HCT116 (cell line): ENCODE measurements around the gene ISG20. TPM values are rescaled to one million over a fixed set of nuclear protein-coding genes. Genes with fewer than 3 reads are reported as not detected.
A peak's percentile ranks its signal among the peaks of the same experiment; 100 is the strongest.

Experiments used
- ATAC-seq: fragments of 200-7000 bp; cut with Tn5 transposase; 2 replicates; pipeline ENCODE4 v1.9.1; 2020; ENCODE audit warnings: mild to moderate bottlenecking, moderate library complexity
- BruUV-seq: library from RNA; stranded (reverse); fragments of 400-500 nt; replicated peaks from 2 replicates; lab custom pipeline; 2021; lab: Mats Ljungman, UMichigan
- CTCF ChIA-PET: fragments of 300-600 bp; sonication (Branson Sonifier 250); formaldehyde crosslinking; loops from one replicate; lab custom pipeline; 2021; ENCODE audit warnings: antibody characterized with exemption; lab: Charles Lee
- POLR2A ChIA-PET: fragments of 300-600, 350-600 bp; sonication (Branson Sonifier 250); formaldehyde crosslinking; loops from one replicate; lab custom pipeline; 2021; ENCODE audit warnings: antibody characterized with exemption; lab: Charles Lee
- RAD21 ChIA-PET, 2 experiments: fragments of 300-600 bp; sonication (Branson Sonifier 250); formaldehyde crosslinking; loops; one replicate each; lab custom pipeline; 2023; ENCODE audit warnings: low total read pairs in 2 of 2; ENCODE audit not compliant: uncharacterized antibody in 2 of 2, unreplicated experiment in 2 of 2, low non-redundant PET in 1 of 2; lab: Charles Lee
- DNase-seq: peaks from one replicate; pipeline ENCODE4 v3.0.0-alpha.2; 2010; ENCODE audit warnings: low read depth, low spot score
- H2AFZ ChIP-seq: fragments of 200-600 bp; shearing (Covaris generic), sonication (generic); 2 replicates; pipeline ENCODE4 v1.6.1; 2017; ENCODE audit warnings: low read depth, mixed run types, mixed read lengths, antibody characterized with exemption, low read length; ENCODE audit not compliant: poor library complexity, severe bottlenecking
- H3K27ac ChIP-seq: 2 replicates; pipeline ENCODE4 v1.5.1; 2012; ENCODE audit warnings: low read depth, low read length
- H3K27me3 ChIP-seq: fragments of 200-600 bp; sonication (generic); 2 replicates; pipeline ENCODE4 v1.6.1; 2016; ENCODE audit warnings: mixed run types, low read length, mixed read lengths; ENCODE audit not compliant: insufficient read depth
- H3K36me3 ChIP-seq, 2 experiments: fragments of 200-500 bp in 1 of 2; fragments of 200-600 bp in 1 of 2; sonication (Bioruptor generic) in 1 of 2; sonication (generic) in 1 of 2; 2 replicates each; pipeline versions ENCODE4 v1.5.1 to v1.6.1; 2014 to 2016; ENCODE audit warnings: low read length in 2 of 2, inconsistent platforms in 1 of 2, mixed read lengths in 1 of 2, mixed run types in 1 of 2; ENCODE audit not compliant: insufficient read depth in 2 of 2, control insufficient read depth in 1 of 2
- H3K4me1 ChIP-seq, 2 experiments: fragments of 200-600 bp in 1 of 2; sonication (generic) in 1 of 2; 2 replicates each; pipeline versions ENCODE4 v1.5.1 to v1.6.1; 2012 to 2017; ENCODE audit warnings: low read length in 2 of 2, inconsistent platforms in 1 of 2, mild to moderate bottlenecking in 1 of 2, mixed read lengths in 1 of 2, mixed run types in 1 of 2, moderate library complexity in 1 of 2; ENCODE audit not compliant: insufficient read depth in 2 of 2, control insufficient read depth in 1 of 2
- H3K4me2 ChIP-seq: fragments of 200-600 bp; sonication (generic); 2 replicates; pipeline ENCODE4 v1.6.1; 2017; ENCODE audit warnings: mixed run types, low read length, mixed read lengths
- H3K4me3 ChIP-seq, 2 experiments: fragments of 200-600 bp in 1 of 2; sonication (generic) in 1 of 2; replicated peaks in 1 of 2; 2 replicates each; pipeline ENCODE4 v1.5.1; 2011 to 2016; ENCODE audit warnings: low read length in 2 of 2, control low read depth in 1 of 2, low read depth in 1 of 2, mild to moderate bottlenecking in 1 of 2, mixed read lengths in 1 of 2, mixed run types in 1 of 2
- H3K79me2 ChIP-seq: fragments of 200-600 bp; sonication (generic); 2 replicates; pipeline ENCODE4 v1.6.1; 2017; ENCODE audit warnings: mild to moderate bottlenecking, mixed run types, low read length, moderate library complexity, mixed read lengths; ENCODE audit not compliant: insufficient read depth
- H3K9ac ChIP-seq: fragments of 200-600 bp; sonication (generic); 2 replicates; pipeline ENCODE4 v1.6.1; 2016; ENCODE audit warnings: low read length, mixed read lengths
- H3K9me2 ChIP-seq: fragments of 200-600 bp; sonication (generic), shearing (Covaris generic); 2 replicates; pipeline ENCODE4 v1.6.1; 2017; ENCODE audit warnings: mixed run types, mild to moderate bottlenecking, moderate library complexity; ENCODE audit not compliant: insufficient read depth
- H3K9me3 ChIP-seq, 2 experiments: fragments of 200-500 bp in 1 of 2; fragments of 200-600 bp in 1 of 2; sonication (Bioruptor generic) in 1 of 2; sonication (generic) in 1 of 2; 2 replicates each; pipeline ENCODE4 v1.6.1; 2014 to 2017; ENCODE audit warnings: low read length in 2 of 2, mixed read lengths in 2 of 2, inconsistent platforms in 1 of 2, low read depth in 1 of 2, mild to moderate bottlenecking in 1 of 2, mixed run types in 1 of 2, moderate library complexity in 1 of 2; ENCODE audit not compliant: control insufficient read depth in 1 of 2, insufficient read depth in 1 of 2
- H4K20me1 ChIP-seq: fragments of 200-600 bp; sonication (generic), shearing (Covaris generic); 2 replicates; pipeline ENCODE4 v1.6.1; 2017; ENCODE audit warnings: mixed run types, mild to moderate bottlenecking, moderate library complexity; ENCODE audit not compliant: insufficient read depth
- CBX3 ChIP-seq: IDR thresholded peaks from 2 replicates; pipeline ENCODE4 v1.6.1; 2012; ENCODE audit warnings: low read depth
- EZH2phosphoT487 ChIP-seq: fragments of 200-600 bp; IDR thresholded peaks from 2 replicates; pipeline ENCODE4 v1.6.1; 2018; ENCODE audit warnings: antibody characterized with exemption, borderline replicate concordance
- JUND ChIP-seq: IDR thresholded peaks from 2 replicates; pipeline ENCODE4 v1.6.1; 2012
- REST ChIP-seq: IDR thresholded peaks from 2 replicates; pipeline ENCODE4 v1.6.1; 2012; ENCODE audit warnings: low read depth
- SRF ChIP-seq: IDR thresholded peaks from 2 replicates; pipeline ENCODE4 v1.6.1; 2012; ENCODE audit warnings: low read depth
- ZNF274 ChIP-seq: fragments of 200-500 bp; sonication (Bioruptor generic); IDR thresholded peaks from 2 replicates; pipeline ENCODE4 v1.6.1; 2014; ENCODE audit warnings: mild to moderate bottlenecking, low read depth, low read length, inconsistent platforms
- intact Hi-C: fragments of 100-400 bp; cut with micrococcal nuclease; formaldehyde crosslinking; loops from 2 replicates; pipeline ENCODE4 v1.10.0; 2022
- total RNA-seq: library from RNA; stranded (reverse); gene quantifications from one replicate; pipeline ENCODE4 v1.2.1, GENCODE V29; 2021; ENCODE audit not compliant: unreplicated experiment

The ISG20 gene
- total RNA-seq, 1 experiment from 2014 or later, result 11.0 TPM

DNA sequence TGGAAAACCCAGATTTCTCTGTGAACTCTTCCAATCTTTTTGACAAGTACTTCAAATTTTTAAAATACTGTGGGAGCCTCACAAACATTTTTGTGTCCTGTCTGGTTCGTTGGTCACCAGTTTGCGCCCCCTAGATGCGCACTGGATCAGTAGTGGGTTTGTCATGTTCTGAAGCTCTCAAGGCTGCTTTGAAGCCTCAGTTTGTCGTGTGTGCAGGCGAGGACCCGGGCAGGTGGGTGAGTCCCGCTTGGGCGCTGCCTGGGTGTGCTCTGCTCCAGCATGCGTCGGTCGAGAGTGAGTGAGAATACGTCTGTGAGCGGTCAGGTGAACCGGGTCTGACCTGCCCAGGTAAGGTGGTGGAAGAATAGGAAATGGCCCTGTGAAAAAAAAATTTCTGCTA is 34.9 kb upstream of the ISG20 start:
- intact Hi-C loops, result no loop called here
- H3K4me1 ChIP-seq, result no peaks in the 10 kb centered on the region
- H3K27me3 ChIP-seq, result peaks cover 23% of the 10 kb centered on the region
- RAD21 ChIA-PET, result no interaction called here
- no peaks in the 10 kb centered on the region for H3K9me2 ChIP-seq
- H3K27ac ChIP-seq, result no peak overlapping the region
- H2AFZ ChIP-seq, result no peak overlapping the region
- no peak overlapping the region for H3K9ac ChIP-seq
- H3K4me3 ChIP-seq, result no peak overlapping the region
- no peaks in the 10 kb centered on the region for H3K9me3 ChIP-seq
- H4K20me1 ChIP-seq, result no peaks in the 10 kb centered on the region
- TF ChIP-seq CBX3 (no peak), JUND (no peak), SRF (no peak)
- POLR2A ChIA-PET, result no interaction called here
- no TSS peak for BruUV-seq
- H3K79me2 ChIP-seq, result no peaks in the 10 kb centered on the region
- CTCF ChIA-PET, result no interaction called here
- no peak overlapping the region for H3K4me2 ChIP-seq
- H3K36me3 ChIP-seq, result no peaks in the 10 kb centered on the region
- DNase-seq (no peak), ATAC-seq (peak; percentile 27; the same call in 1 of the 2 replicates)

- ChIA-PET CTCF (no interaction called here), RAD21 (no interaction called here), POLR2A (no interaction called here)
- no peaks in the 10 kb centered on the region for H4K20me1 ChIP-seq
- H3K4me2 ChIP-seq, result no peak overlapping the region
- no peak overlapping the region for H3K4me3 ChIP-seq
- H3K36me3 ChIP-seq, result no peaks in the 10 kb centered on the region
- H3K4me1 ChIP-seq, result no peaks in the 10 kb centered on the region
- no peak overlapping the region for H3K9ac ChIP-seq
- H3K9me3 ChIP-seq, result no peaks in the 10 kb centered on the region
- intact Hi-C loops, result no loop called here
- DNase-seq (no peak), ATAC-seq (no peak)
- no peaks in the 10 kb centered on the region for H3K79me2 ChIP-seq
- no peak overlapping the region for H3K27ac ChIP-seq
- H3K9me2 ChIP-seq, result no peaks in the 10 kb centered on the region
- peaks cover 28% of the 10 kb centered on the region for H3K27me3 ChIP-seq
- TF ChIP-seq EZH2phosphoT487, result no peak
- TF ChIP-seq REST, result no peak
- TF ChIP-seq ZNF274, result no peak
- no peak overlapping the region for H2AFZ ChIP-seq
- no TSS peak for BruUV-seq
Measured at GRCh38 chr15:88604381-88605188, 34.2 kb upstream of the ISG20 start.
